Measurements from ENCODE around the gene RAB18.
A peak's percentile ranks its signal among the peaks of the same experiment; 100 is the strongest.
"Not testable (repeated sequence)": the region's sequence is repeated elsewhere in the genome, so short reads cannot be mapped to it uniquely, and the experiment has no call there.

RAB18 gene

DNA sequence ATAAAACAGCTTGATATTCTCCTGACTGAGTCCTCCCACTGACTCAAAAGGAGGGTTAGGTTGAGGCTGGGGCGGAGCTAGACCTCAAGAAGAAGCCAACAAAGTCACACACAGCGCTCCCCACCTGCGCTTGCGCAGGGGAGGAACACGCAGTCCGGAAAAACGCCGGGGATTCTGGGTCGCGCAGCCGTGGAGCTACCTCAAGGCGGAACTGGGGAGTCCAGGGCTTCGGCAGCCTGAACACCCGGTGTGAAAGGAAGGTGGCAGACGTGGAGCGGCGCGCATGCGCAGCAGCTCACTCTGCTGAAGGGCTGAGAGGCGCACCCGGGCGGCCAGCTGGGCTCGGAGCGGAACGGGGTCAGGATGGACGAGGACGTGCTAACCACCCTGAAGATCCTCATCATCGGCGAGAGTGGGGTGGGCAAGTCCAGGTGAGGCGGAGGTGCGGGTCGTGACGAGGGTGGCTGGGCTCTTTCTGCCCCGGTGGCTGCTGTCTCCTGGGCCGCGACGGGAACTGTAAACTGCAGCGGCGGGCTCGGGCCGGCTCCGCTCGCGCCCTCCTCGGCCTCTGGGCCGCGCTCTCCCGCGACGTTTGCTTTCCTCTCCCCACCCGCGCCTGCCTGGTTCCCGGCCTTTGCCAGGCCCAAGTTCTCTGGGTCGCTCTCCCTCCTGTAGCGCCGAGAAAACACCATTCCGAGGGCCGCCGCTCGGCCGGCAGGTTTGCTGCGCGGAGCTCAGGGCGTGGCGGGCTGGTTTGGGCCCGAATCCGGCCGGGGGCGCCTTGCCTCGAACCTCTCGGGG lies at the start of gene RAB18:
Gene RAB18 (plus strand): TSS at position 298 of the 801 bp plus-strand sequence. CDS start 66 bp downstream, at position 364.
- DNase-seq: peak; percentile 99

DNA sequence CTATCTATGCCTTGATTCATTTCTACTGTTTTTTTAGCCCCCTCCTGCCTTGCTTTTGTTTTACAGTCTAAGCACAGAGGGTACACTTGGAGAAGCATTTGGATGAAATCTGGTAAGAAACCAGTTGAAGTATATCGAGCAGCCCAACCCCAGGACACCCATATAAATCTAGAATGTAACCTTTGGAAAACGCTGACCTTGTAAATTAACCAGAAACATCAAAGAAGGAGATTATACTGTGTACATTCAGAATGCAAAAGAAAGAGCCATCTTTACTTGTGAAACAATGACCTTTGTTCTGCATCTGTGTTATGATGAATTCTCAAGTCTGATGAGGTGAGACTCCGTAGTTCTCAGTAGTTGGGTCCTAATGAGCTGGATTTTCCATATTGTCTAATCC lies 49.3 kb upstream of the RAB18 start:
- DNase-seq: no peak

DNA sequence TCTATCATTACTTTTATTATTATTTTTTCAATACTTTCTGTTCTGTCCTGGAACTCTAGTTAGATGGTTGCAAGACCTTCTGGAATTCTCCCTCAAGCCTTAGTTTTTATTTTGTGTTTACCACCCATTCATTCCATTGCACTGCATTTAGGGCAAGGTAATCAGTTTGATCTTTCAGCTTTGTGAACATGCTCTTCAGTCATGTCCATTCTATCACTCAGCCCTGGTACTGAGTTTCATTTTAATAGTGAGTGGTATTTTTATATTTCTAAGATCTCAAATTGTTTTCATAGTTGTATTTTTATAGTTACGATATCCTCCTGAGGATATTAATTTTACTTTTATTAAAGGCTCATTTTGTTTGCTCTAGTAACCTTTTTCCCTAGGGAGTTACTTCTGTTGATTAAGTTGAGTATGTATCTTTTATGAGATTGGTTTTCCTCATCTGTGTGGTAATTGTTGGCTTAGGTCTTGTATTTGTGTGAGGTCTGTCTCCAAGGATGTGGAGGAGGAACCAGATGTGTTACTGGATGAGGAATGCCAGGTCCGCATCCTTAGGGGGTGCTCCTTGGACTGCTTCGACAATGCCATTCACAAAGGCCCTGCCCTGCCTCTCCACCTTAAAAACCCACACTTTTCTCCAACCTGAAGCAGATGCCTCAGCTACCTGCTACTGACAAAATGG lies 46.7 kb upstream of the RAB18 start:
- no peak for DNase-seq

DNA sequence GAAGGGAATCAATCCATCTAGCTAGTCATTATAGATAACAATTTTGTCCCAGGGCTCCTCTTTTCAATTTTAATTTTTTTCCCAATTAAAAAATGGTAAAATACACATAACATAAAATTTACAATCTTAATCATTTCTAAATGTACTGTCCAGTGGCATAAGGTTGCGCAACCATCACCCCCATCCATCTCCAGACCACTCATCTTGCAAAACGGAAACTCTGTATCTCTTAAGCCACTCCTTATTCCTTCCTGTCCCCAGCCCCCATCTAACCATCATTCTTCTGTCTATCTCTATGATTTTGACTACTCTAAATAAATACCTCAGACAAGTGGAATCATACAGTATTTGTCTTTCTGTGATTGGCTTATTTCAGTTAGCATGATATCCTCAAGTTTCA lies 46.1 kb upstream of the RAB18 start:
- no peak for DNase-seq

DNA sequence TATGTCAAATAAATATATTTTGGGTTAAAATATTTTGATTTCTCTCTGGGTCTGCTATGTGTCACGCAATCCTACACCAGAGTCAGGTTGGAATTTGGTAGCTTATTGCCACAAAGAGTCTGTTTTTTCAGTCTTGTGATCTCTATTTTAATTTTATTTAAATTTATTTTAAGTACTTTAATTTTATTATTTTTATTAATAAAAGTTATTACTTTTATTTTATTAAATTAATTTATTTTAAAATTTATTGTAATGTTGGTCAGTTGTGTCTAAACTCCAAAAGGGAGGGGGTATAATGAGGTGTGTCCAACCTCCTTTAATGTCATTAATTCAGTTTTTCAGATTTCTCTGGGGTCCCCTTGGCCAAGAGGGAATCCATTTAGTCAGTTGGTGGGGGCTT lies 42.8 kb upstream of the RAB18 start:
- no peak for DNase-seq

DNA sequence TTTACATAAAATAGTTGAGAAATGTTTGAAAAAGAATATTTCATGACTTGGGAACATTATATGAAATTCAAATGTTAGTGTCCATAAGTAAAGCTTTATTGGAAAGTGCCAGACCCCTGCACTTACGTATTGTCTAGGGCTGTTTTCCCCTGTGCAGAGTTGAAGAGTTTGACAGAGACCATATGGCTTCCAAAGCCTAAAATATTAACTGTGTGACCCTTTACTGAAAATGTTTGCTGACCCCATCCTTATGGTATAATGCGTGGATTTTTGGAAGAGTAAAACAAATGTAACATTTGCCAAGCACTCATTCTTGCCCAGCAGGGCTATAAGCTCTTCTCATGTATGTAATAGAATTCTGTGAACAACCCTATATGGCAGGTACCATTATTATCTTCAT lies 40.1 kb upstream of the RAB18 start:
- no peak for DNase-seq

DNA sequence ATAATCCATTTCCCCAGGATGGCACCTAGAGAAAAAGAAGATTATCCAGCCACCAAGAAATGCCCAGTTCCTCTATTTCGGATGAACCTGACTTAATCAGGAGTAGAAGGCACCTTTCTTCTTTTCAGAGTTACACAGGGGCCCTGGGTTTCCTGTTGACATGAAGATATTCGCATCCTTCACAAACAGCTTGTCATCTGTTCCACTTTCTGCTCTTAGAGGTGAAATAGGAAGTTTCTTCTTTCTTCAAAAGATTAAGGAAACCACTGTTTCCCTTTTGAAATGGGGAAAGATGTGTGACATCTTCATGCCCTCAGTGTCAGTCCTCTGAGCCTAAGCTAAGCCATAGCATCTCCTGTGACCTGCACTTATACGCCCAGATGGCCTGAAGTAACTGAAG lies 39.1 kb upstream of the RAB18 start:
- DNase-seq: no peak

DNA sequence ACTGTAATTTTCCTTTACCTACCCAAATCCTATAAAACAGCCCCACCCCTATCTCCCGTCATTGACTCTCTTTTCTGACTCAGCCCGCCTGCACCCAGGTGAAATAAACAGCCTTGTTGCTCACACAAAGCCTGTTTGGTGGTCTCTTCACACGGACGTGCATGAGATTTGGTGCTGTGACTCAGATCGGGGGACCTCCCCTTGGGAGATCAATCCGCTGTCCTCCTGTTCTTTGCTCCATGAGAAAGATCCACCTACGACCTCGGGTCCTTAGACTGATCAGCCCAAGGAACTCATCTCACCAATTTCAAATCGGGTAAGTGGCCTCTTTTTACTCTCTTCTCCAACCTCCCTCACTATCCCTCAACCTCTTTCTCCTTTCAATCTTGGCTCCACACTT lies 38.5 kb upstream of the RAB18 start:
- DNase-seq: not testable (repeated sequence)

DNA sequence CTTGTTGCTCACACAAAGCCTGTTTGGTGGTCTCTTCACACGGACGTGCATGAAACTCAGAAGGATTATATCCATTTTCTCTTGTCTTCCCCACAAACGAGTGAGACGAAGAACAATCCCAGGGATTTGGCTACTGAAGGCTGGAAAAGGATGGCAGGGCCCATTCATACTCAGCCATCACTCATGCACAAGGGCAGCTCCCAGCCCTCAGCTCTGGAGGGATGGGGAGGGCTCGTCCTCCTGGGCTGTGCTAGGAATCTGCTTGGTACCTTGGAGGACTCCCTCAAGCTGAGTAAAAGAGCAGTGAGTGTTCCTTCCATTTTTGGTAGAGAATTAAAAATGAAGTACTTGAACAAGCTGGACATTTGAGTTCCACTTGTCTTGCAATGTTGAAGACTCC lies 33.2 kb upstream of the RAB18 start:
- DNase-seq: no peak

DNA sequence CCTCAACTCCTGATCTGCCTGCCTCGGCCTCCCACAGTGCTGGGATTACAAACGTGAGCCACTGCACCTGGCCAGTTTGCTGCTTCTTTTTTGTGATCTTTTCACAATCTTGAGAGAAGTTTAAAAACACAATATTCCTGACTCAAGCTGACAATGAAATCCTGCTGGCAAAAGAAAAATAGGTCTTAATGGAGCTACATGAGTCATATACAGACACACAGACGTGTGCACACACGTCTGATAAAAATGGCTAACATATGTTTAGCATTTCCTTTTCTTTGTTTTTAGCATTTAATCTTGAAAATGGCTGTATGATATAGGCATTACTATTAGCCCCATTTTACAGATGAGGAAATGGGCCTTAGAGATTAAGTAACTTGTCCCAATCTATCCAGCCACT lies 29.4 kb upstream of the RAB18 start:
- no peak for DNase-seq

DNA sequence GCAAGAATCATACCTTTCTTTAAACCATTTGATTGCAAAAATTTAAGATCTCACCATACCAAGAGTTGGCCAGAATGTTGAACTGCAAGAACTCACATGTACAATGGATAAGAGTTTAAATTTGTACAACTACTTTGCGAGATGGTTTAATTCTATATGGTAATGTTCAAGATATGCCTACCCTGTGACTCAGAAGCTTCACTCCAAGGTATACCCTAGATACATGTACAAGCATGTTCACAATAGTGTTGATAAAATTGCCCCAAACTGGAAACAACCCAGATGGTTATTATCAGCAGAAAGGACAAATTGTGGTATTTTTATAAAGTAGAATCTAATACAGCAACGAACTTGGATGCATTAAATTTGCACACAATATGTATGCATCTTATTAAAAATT lies 25.1 kb upstream of the RAB18 start:
- DNase-seq: no peak

DNA sequence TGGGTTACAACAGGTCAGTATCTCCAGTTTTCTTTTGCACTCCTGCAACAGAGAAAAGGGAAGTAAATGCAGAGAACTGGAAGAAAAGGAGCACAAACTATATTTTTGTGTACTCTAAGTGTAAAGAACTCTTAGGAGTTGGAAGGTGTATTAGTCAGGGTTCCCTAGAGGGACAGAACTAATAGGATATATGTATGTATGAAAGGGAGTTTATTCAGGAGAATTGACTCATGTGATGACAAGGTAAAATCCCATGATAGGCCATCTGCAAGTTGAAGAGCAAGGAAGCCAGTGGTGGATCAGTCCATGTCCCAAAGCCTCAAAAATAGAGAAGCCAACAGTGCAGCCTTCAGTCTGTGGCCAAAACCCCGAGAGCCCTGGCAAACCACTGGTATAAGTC lies 22.6 kb upstream of the RAB18 start:
- DNase-seq: no peak

DNA sequence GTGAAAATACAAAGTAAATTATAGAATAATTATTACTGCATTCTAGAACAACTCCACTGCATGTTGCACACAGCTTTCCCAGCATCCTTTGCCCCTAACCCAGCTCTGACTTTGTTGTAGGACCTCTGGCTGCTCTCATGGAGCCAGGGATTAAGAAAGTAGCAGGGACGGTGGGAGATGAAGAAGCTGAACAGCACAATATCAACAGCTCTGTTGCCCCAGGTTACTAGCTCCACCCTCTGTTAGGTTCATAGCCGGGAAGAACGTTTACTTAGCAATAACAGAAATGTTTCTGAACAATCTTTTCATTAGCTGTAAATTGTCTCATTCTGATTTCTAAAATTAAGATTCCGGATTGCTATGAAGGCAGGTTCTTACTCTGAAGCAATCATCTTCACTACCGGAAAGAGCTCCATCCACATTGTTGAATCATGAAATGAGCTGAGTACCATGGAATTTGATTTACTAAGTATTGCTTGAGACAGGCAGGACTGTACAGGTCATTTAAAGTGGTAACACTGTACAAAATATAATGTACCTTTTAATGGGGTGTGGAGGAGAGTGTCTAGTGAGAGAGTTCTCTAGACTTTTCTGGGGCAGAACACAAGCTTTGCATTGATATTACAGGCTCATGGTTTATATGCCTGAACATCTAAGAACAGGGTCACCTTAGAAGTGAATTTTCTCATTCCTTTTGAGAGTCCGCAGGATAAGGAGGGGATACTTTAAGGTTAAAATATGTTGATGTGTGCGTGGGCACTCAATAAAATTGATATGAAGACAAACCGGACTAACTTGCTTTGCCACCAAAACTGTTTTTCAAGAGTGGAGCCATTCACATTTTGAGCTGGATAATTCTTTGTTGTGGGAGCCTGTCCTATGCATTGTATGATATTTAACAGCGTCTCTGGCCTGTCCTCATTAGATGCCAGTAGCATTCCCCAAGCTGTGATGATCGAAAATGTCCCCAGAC lies 20.8 kb upstream of the RAB18 start:
- no peak for DNase-seq

DNA sequence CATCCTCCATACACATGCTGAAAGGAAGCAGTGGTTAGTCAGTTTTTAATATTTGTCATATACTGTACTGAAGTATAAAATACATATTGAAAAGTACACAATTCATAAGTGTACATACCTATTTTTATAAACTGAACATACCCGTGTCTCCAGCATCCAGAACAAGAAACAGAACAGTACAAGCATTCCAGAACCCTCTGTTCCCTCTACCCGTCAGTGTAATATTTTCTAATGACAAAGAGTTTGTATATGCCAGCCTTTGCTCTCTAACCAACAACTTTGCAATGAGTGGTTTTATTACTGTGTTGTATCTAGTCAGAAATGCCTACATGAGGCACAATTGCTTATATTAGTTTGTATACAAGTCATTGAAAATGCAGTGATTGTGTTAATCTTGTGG lies 18.7 kb upstream of the RAB18 start:
- no peak for DNase-seq

DNA sequence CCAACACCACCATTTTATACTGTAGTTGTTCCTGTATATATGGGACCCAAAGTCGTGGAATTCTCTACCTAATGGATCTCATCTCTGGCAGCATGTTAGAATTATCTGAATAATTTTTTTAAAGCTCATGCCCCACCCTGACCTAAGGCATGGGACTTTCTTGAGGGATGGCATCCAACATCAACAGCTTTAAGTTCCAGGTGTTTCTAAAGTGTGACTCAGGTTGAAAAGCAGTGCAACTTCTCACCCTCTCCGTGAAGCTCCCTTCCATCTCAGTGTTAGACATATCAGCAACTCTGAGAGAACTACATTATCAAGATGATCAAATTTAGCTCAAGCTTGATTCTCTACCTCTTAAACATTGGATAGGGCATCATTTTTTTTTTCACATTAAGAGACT lies 18.1 kb upstream of the RAB18 start:
- no peak for DNase-seq

DNA sequence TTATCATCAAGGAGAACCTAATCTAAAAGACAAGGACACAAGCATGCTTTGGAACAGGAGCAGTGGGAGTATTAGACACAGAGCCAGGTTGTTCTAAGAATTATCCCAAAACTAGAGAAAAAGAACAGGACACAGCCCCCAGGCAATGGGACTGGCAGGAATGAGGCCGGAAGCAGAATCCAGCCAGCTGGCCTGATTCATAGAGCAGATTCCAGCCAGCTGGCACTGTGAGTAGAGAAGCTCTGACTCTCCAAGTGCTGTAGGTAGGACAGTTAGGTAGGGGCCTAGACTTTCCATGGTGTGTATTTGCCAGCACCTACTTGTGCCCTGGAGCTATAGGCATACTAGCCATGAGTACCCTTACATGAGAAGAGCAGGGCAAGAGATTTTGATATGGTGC lies 13.3 kb upstream of the RAB18 start:
- peak; percentile 58 for DNase-seq

DNA sequence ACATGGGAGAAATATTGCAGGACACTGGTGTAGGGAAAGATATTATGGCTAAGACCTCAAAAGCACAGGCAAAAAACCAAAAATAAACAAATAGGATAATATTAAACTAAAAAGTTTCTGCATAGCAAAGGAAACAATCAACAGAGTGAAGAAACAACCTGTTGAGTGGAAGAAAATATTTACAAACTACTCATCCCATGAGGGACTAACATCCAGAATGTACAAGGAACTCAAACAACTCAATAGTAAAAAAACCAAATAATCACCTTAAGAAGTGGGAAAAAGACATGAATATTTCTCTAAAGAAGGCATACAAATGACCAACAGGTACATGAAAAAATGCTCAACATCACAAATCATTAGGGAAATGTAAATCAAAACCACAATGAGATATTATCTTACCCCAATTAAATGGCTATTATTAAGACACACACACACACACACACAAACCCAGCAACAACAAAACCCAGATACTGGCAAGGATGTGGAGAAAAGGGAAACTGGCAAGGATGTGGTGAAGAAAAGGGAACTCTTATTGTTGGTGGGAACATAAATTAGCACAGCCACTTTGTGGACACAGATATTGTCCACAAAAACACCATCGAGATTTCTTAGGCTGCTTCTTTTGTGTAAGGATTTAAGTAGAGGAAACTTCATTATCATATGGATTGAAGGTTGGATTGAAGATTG lies 9.8 kb upstream of the RAB18 start:
- DNase-seq: no peak

DNA sequence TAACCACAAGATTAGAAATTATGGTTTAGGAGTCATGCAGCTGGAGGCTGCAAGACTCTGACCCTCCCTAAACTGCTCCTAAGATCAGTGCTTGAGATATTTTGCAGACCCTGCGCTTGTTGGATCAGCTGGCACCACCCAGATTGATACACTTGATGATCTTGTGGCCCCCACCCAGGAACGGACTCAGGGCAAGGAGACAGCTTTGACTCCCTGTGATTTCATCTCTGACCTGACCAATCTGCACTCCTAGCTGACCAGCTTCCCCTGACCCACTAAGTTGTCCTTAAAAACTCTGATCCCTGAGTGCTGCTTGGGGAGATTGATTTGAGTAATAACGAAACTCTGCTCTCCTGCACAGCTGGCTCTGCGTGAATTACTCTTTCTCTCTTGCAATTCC lies 8.0 kb upstream of the RAB18 start:
- no peak for DNase-seq

DNA sequence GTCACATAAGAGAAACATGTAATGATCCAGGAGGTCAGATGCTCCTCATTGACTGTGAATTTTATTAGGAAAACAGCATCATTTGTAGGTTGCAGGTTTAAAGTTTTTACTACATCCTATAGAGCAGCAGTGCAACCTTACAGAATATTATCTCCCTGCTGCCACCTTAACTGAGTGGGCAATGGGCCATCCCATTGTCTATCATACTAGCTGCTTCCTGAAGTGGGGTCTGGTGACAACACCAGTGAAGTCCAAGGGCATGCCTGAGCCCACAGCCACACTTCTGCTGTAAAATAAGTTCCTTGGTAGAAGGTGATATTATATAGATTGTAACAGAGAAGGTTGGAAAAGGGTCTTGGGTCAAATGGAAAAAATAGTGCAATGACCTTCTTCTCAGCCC lies 4.0 kb upstream of the RAB18 start:
- DNase-seq: no peak

DNA sequence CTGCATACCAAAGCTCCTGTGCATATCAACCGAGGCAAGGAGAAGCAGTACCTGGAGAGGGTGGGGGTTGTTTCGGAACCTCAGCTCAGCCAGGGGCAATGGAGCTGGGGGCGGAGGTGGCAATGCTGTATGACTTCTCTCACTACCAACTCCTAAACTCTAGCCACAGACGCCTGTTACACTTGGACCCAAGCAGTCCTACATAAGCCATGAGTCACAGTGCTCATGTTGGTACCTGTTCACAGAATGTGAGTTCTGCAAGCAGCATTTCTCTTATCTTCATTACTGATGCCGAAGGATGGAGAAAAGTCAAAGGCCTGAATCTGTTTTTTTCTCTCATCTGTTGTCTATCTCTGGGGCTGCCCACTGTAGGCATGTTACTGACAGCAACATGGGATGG lies 3.2 kb upstream of the RAB18 start:
- DNase-seq: no peak

DNA sequence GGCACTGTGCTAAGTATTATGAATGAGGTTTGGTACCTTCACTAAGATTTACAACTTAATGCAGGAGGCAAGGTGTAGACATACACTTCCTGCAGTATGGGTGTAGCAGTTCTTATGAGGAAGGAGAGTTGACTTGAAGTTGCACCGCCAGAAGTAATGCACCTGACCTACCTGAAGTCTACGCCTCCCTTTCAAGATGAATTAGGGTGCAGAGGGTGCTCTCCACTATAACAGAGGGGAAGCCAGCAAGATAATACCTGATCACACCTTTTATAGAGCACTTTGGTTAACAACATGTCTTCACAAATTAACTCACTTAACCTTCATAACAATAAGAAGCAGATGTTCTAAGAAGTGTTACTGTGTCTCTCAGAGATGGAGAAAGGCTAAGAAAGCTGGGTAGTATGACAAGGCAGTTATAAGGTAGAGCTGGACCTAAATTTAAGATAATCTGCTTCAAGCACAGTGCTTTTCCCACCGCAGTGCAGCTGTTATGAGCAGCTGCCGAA lies 552 bp upstream of the RAB18 start:
- DNase-seq: no peak

DNA sequence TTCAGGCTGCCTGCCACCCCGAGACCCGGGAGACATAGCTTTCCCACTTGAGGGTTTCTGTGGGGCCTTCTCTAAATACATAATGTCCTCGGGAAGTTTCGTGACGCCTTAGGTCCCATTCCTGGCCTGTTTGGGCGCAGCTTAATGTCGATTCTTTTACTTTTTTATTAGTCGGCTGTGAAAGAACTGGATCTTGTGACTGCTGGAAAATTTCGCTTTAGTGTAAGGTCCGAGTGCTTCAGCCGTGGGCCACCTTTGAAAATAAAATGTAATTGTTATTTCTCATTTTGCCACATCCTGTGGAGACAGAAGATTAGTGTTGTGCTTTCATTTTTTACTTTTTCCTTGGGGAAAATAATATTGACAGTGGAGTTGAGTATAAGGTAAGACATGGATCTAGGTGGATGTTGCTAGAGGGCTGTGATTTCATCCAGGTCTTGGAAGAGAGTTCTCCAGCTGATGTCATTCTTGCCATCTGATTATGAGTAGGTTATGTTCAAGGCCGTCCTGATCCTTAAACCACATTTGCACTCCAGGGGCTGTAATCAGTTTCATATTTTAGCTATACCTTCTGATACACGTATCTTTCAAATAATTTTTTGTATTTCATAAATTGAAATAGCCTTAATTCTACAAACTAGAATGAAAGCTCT lies 830 bp downstream of the RAB18 start:
- no peak for DNase-seq

Measured in islet precursor cell (in vitro differentiated cells).